PFSK-1 (cell line): ENCODE data around the gene SPINK5.

ENCODE experiments used
- POLR2AphosphoS5 ChIP-seq: IDR thresholded peaks from 2 replicates; pipeline ENCODE4 v1.6.1; 2012; ENCODE audit warnings: low read depth, mild to moderate bottlenecking, control low read depth, low read length, moderate library complexity
- SIN3A ChIP-seq: IDR thresholded peaks from 2 replicates; pipeline ENCODE4 v1.6.1; 2012; ENCODE audit warnings: mild to moderate bottlenecking, low read length, moderate library complexity, borderline replicate concordance; ENCODE audit not compliant: insufficient read depth

DNA sequence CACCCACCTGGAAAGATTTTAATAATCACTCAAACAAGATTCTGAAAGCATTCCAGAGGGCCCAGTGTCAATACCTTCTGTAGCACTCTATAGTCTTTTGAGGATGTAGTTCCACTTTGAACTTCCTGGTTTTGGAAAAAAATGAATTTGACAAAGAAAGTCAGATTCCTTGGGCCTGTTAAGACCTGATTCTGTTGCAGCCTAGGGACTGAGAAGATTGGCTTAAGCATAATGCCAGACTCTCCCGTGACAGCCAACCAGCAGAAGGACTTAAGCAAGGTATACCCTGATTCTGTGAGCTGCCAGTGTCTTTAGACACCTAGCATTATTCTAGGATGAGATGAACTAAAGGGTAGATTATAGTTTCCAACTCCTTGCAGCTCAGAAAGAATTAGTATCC lies 6.8 kb downstream of the SPINK5 start:
- TF ChIP-seq POLR2AphosphoS5 (no peak), SIN3A (no peak)
